H1 (cell line): ENCODE data around the gene UGT1A9. TPM values are rescaled to one million over a fixed set of nuclear protein-coding genes. Genes with fewer than 3 reads are reported as not detected.
A peak's percentile ranks its signal among the peaks of the same experiment; 100 is the strongest.

Source experiments
- CTCF ChIA-PET: fragments of 300-600 bp; sonication (Branson Sonifier 250); formaldehyde crosslinking; loops from one replicate; lab custom pipeline; 2021; ENCODE audit not compliant: partially characterized antibody; lab: Charles Lee
- POLR2A ChIA-PET: fragments of 300-600 bp; sonication (Branson Sonifier 250); formaldehyde crosslinking; loops from one replicate; lab custom pipeline; 2021; ENCODE audit warnings: inconsistent platforms; ENCODE audit not compliant: partially characterized antibody; lab: Charles Lee
- DNase-seq, 2 experiments: peaks; one replicate each; pipeline versions ENCODE4 v3.0.0 to v3.0.0-alpha.2; 2010 to 2022; ENCODE audit warnings: low spot score in 2 of 2, low read depth in 1 of 2, mixed read lengths in 1 of 2
- FAIRE-seq: peaks from 2 replicates; lab custom pipeline; 2011; peaks lifted over from hg19 to GRCh38; lab: Jason Lieb, UNC
- H2AFZ ChIP-seq: 2 replicates; pipeline ENCODE4 v1.8.1; 2012; ENCODE audit warnings: low read length, inconsistent platforms
- H2AK5ac ChIP-seq: 2 replicates; pipeline ENCODE4 v1.6.1; 2013; ENCODE audit warnings: low read depth, low read length
- H2BK120ac ChIP-seq: replicated peaks from 2 replicates; pipeline ENCODE3; 2013; ENCODE audit warnings: low read depth, low read length, inconsistent platforms
- H2BK12ac ChIP-seq: 2 replicates; pipeline ENCODE4 v1.6.1; 2013; ENCODE audit warnings: low read depth, low read length
- H2BK15ac ChIP-seq: 2 replicates; pipeline ENCODE4 v1.6.1; 2013; ENCODE audit warnings: low read length
- H2BK20ac ChIP-seq: 2 replicates; pipeline ENCODE4 v1.6.1; 2013; ENCODE audit warnings: low read length
- H2BK5ac ChIP-seq: 2 replicates; pipeline ENCODE4 v1.6.1; 2013; ENCODE audit warnings: low read depth, low read length
- H3K14ac ChIP-seq: 2 replicates; pipeline ENCODE4 v1.6.1; 2013; ENCODE audit warnings: inconsistent platforms; ENCODE audit not compliant: insufficient read length
- H3K18ac ChIP-seq: 2 replicates; pipeline ENCODE4 v1.6.1; 2013; ENCODE audit warnings: low read length; ENCODE audit errors: extremely low read depth
- H3K23ac ChIP-seq: 2 replicates; pipeline ENCODE4 v1.6.1; 2013; ENCODE audit warnings: inconsistent platforms; ENCODE audit not compliant: insufficient read length
- H3K23me2 ChIP-seq: 2 replicates; pipeline ENCODE4 v1.6.1; 2013; ENCODE audit warnings: low read depth, low read length
- H3K27ac ChIP-seq: 2 replicates; pipeline ENCODE4 v1.6.1; 2011; ENCODE audit warnings: low read depth, low read length, inconsistent platforms
- H3K27me3 ChIP-seq, 4 experiments: replicated peaks in 1 of 4; 1 replicate in 1 of 4; 2 replicates in 3 of 4; pipeline versions ENCODE4 v1.6.1 to v1.8.1; 2011 to 2013; ENCODE audit warnings: low read length in 3 of 4, mild to moderate bottlenecking in 3 of 4, inconsistent platforms in 2 of 4, mixed read lengths in 2 of 4, moderate library complexity in 1 of 4; ENCODE audit not compliant: control insufficient read depth in 3 of 4, insufficient read depth in 3 of 4; ENCODE audit errors: extremely low read depth in 1 of 4
- H3K36me3 ChIP-seq, 4 experiments: 2 replicates each; pipeline versions ENCODE4 v1.6.1 to v1.8.1; 2011 to 2013; ENCODE audit warnings: mild to moderate bottlenecking in 4 of 4, low read length in 3 of 4, moderate library complexity in 2 of 4, control low read depth in 1 of 4, inconsistent platforms in 1 of 4; ENCODE audit not compliant: insufficient read depth in 4 of 4, control insufficient read depth in 2 of 4
- H3K4ac ChIP-seq: replicated peaks from 2 replicates; pipeline ENCODE3; 2013; ENCODE audit warnings: low read length, low read depth, mixed read lengths, inconsistent platforms; ENCODE audit not compliant: insufficient read length
- H3K4me1 ChIP-seq, 4 experiments: replicated peaks in 1 of 4; 1 replicate in 1 of 4; 2 replicates in 3 of 4; pipeline versions ENCODE4 v1.6.1 to v1.8.1; 2011 to 2013; ENCODE audit warnings: low read length in 3 of 4, inconsistent platforms in 2 of 4, mixed read lengths in 1 of 4; ENCODE audit not compliant: insufficient read depth in 4 of 4, control insufficient read depth in 3 of 4
- H3K4me2 ChIP-seq, 2 experiments: 2 replicates each; pipeline versions ENCODE4 v1.6.1 to v1.8.1; 2011 to 2013; ENCODE audit warnings: low read depth in 2 of 2, low read length in 2 of 2, control low read depth in 1 of 2, inconsistent platforms in 1 of 2, mild to moderate bottlenecking in 1 of 2; ENCODE audit not compliant: insufficient read depth in 1 of 2
- H3K4me3 ChIP-seq, 4 experiments: fragments of 200-600, 300-600 bp in 1 of 4; sonication (generic), shearing (Covaris generic), sonication (Bioruptor Twin) in 1 of 4; 2 replicates each; pipeline versions ENCODE4 v1.5.1 to v1.8.1; 2011 to 2016; ENCODE audit warnings: low read length in 4 of 4, low read depth in 3 of 4, control low read depth in 2 of 4, inconsistent platforms in 2 of 4, mild to moderate bottlenecking in 2 of 4, mixed read lengths in 1 of 4, moderate library complexity in 1 of 4; ENCODE audit not compliant: insufficient read depth in 2 of 4; ENCODE audit errors: extremely low read depth in 1 of 4
- H3K56ac ChIP-seq: replicated peaks from 2 replicates; pipeline ENCODE3; 2013; ENCODE audit warnings: low read depth, mild to moderate bottlenecking, mixed read lengths, low read length, inconsistent platforms; ENCODE audit not compliant: insufficient read length
- H3K79me1 ChIP-seq: 2 replicates; pipeline ENCODE4 v1.6.1; 2013; ENCODE audit warnings: low read depth, low read length, control low read depth
- H3K79me2 ChIP-seq, 2 experiments: 2 replicates each; pipeline versions ENCODE4 v1.6.1 to v1.8.1; 2012 to 2013; ENCODE audit warnings: low read length in 2 of 2, mild to moderate bottlenecking in 2 of 2, inconsistent platforms in 1 of 2; ENCODE audit not compliant: insufficient read depth in 2 of 2, control insufficient read depth in 1 of 2
- H3K9ac ChIP-seq, 4 experiments: replicated peaks in 1 of 4; 1 replicate in 1 of 4; 2 replicates in 3 of 4; pipeline versions ENCODE4 v1.6.1 to v1.8.1; 2011 to 2013; ENCODE audit warnings: low read depth in 3 of 4, low read length in 3 of 4, control low read depth in 2 of 4, mild to moderate bottlenecking in 2 of 4, moderate library complexity in 2 of 4, inconsistent platforms in 1 of 4; ENCODE audit errors: extremely low read depth in 1 of 4
- H3K9me3 ChIP-seq, 2 experiments: 2 replicates each; pipeline versions ENCODE4 v1.6.1 to v1.8.1; 2012 to 2013; ENCODE audit warnings: mild to moderate bottlenecking in 2 of 2, moderate library complexity in 2 of 2, control low read depth in 1 of 2, inconsistent platforms in 1 of 2, low read depth in 1 of 2, low read length in 1 of 2, mixed read lengths in 1 of 2; ENCODE audit not compliant: insufficient read depth in 2 of 2
- H4K20me1 ChIP-seq, 2 experiments: replicated peaks in 1 of 2; 2 replicates each; pipeline versions ENCODE3 to v1.8.1; 2011 to 2013; ENCODE audit warnings: inconsistent platforms in 2 of 2, low read length in 2 of 2, mild to moderate bottlenecking in 1 of 2; ENCODE audit not compliant: insufficient read depth in 2 of 2, control insufficient read depth in 1 of 2
- H4K5ac ChIP-seq: 2 replicates; pipeline ENCODE4 v1.6.1; 2013; ENCODE audit warnings: low read length, low read depth, mixed read lengths, inconsistent platforms; ENCODE audit not compliant: insufficient read length
- H4K8ac ChIP-seq: 2 replicates; pipeline ENCODE4 v1.8.0; 2013; ENCODE audit warnings: mild to moderate bottlenecking, moderate library complexity, low read length, inconsistent platforms; ENCODE audit not compliant: insufficient read depth; ENCODE audit errors: extremely low read depth
- H4K91ac ChIP-seq: replicated peaks from 2 replicates; pipeline ENCODE3; 2013; ENCODE audit warnings: low read length, mixed read lengths, inconsistent platforms; ENCODE audit not compliant: insufficient read length
- BACH1 ChIP-seq: IDR thresholded peaks from 2 replicates; pipeline ENCODE4 v1.6.1; 2012; ENCODE audit warnings: low read length, improper control_type of control experiment
- CBX8 ChIP-seq: fragments of 300-800, 300-1000 bp; sonication (generic); IDR thresholded peaks from 2 replicates; pipeline ENCODE4 v1.7.1; 2016; ENCODE audit warnings: low read depth, low read length, borderline replicate concordance
- EGR1 ChIP-seq: IDR thresholded peaks from 2 replicates; pipeline ENCODE4 v1.6.1; 2011; ENCODE audit warnings: low read depth, low read length, borderline replicate concordance
- JUN ChIP-seq: IDR thresholded peaks from 2 replicates; pipeline ENCODE4 v1.6.1; 2011; ENCODE audit warnings: low read depth, mild to moderate bottlenecking, improper control_type of control experiment, low read length
- MAFK ChIP-seq: IDR thresholded peaks from 2 replicates; pipeline ENCODE4 v1.6.1; 2012; ENCODE audit warnings: low read depth, mild to moderate bottlenecking, improper control_type of control experiment, low read length
- PHF8 ChIP-seq: fragments of 200-600 bp; sonication (generic); conservative IDR thresholded peaks from 2 replicates; pipeline ENCODE4 v1.7.1; 2012; ENCODE audit warnings: low read depth, mild to moderate bottlenecking, inconsistent platforms, low read length, moderate library complexity
- POLR2AphosphoS5 ChIP-seq: IDR thresholded peaks from 2 replicates; pipeline ENCODE4 v1.6.1; 2011; ENCODE audit warnings: low read depth, low read length
- RFX5 ChIP-seq: IDR thresholded peaks from 2 replicates; pipeline ENCODE4 v1.6.1; 2011; ENCODE audit warnings: low read depth, low read length, improper control_type of control experiment, borderline replicate concordance
- SIRT6 ChIP-seq: IDR thresholded peaks from one replicate; pipeline ENCODE4 v1.7.1; 2012; ENCODE audit warnings: low read length, inconsistent platforms
- SRF ChIP-seq: IDR thresholded peaks from 2 replicates; pipeline ENCODE4 v1.6.1; 2011; ENCODE audit warnings: mild to moderate bottlenecking, low read depth, low read length, moderate library complexity
- TAF7 ChIP-seq: optimal IDR thresholded peaks from 2 replicates; pipeline ENCODE3; 2011; ENCODE audit warnings: low read depth, mild to moderate bottlenecking, inconsistent platforms, low read length, moderate library complexity, borderline replicate concordance
- TCF12 ChIP-seq: IDR thresholded peaks from 2 replicates; pipeline ENCODE4 v1.6.1; 2011; ENCODE audit warnings: low read depth, mild to moderate bottlenecking, low read length
- WGBS, 2 experiments: shearing (Covaris generic) in 1 of 2; methylation state at CpG; one replicate each; pipeline versions ENCODE4 v1.1.6 to v1.1.7; 2013 to 2015; ENCODE audit warnings: low lambda C conversion rate in 2 of 2, mixed read lengths in 2 of 2, inconsistent platforms in 1 of 2, low coverage in 1 of 2, missing lambda C conversion rate in 1 of 2; ENCODE audit not compliant: insufficient replicate concordance in 2 of 2, insufficient coverage in 1 of 2, insufficient read length in 1 of 2; ENCODE audit errors: extremely low coverage in 1 of 2, missing lambda C conversion rate in 1 of 2; 5-methylcytosine and 5-hydroxymethylcytosine counted together
- polyA plus RNA-seq, 7 experiments: library from polyadenylated mRNA; depleted of rRNA in 3 of 7; stranded (reverse) in 5 of 7; unstranded in 2 of 7; fragments of >200 nt in 5 of 7; fragments of 200-250 nt in 2 of 7; gene quantifications; 1 replicate in 5 of 7; 2 replicates in 1 of 7; 4 replicates in 1 of 7; pipeline versions ENCODE4 v1.2.1 to v1.2.3, GENCODE V29; 2011 to 2013; ENCODE audit warnings: missing spikeins in 2 of 7, mixed read lengths in 2 of 7
- total RNA-seq: library from RNA; stranded (reverse); fragmentation: NEBNext Ultra II Directional; extraction: Animal tissue kit (Norgen Biotek cat#: 25700); gene quantifications from 2 replicates; pipeline ENCODE4 v1.2.1, GENCODE V29; 2021

Gene UGT1A9
- total and polyA plus RNA-seq, 2 of the 8 experiments (the other 6 are each of a cell fraction or from before 2014, with no cell fraction given): not detected

DNA sequence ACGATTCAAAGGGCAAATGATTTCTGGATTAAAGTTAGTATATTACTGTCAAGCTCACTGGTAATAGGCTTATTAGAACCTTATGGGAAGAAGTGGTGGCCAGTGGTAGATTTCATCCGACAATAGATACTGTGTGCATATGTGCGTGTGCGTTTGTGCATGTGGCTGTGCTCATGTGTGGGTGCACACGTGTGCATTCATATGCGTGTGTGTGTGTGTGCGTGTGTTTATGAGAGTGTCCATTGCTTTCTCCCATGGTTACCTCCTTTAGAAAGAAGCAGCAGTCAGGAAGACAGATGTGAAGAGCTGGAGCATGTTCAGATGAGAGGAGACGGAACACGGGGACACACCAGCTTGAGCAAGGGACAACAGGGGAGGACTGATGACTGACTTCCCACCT lies 97.6 kb downstream of the UGT1A9 start:
- Histone ChIP-seq H2BK15ac (no peak overlapping the region), H2BK120ac (no peak overlapping the region), H3K27ac (no peak overlapping the region), H3K4me2 (no peak overlapping the region), H3K4me1 (no peaks in the 10 kb centered on the region; a peak in 1 of 7 replicates), H3K56ac (no peak overlapping the region), H4K5ac (no peak overlapping the region), H2BK12ac (no peak overlapping the region), H3K23ac (no peak overlapping the region), H3K4ac (no peak overlapping the region), H3K36me3 (no peaks in the 10 kb centered on the region), H3K9ac (no peak overlapping the region), H3K27me3 (no peaks in the 10 kb centered on the region), H4K8ac (no peak overlapping the region), H3K79me1 (no peaks in the 10 kb centered on the region), H3K79me2 (no peaks in the 10 kb centered on the region), H2AFZ (no peak overlapping the region), H3K18ac (no peak overlapping the region), H3K14ac (no peak overlapping the region), H3K9me3 (peaks cover 3 to 4% of the 10 kb centered on the region in 2 experiments; a peak in 1 of 4 replicates), H4K20me1 (no peaks in the 10 kb centered on the region), H2AK5ac (no peak overlapping the region), H2BK20ac (0 out of 2 replicates have a peak overlapping the region, but pooled peaks have one; percentile 56), H3K23me2 (peaks cover 2% of the 10 kb centered on the region; the same call in 1 of the 2 replicates), H3K4me3 (no peak overlapping the region), H2BK5ac (peak overlapping the region; percentile 63; the same call in 1 of the 2 replicates), H4K91ac (peak overlapping the region; percentile 17)
- ChIA-PET CTCF (interaction anchor here (0.6 to 1.1 kb wide), 2 partner anchors 27 to 29 kb away, joined by 3 to 5 read pairs; no protein-coding TSS in a partner anchor), POLR2A (no interaction called here)
- DNase-seq (no peak), FAIRE-seq (no peak)
- WGBS, 2 experiments: 94% methylated on average over 9 of the region's 9 CpGs; no CpG with 5 or more reads in 1 of the 2 experiments
- TF ChIP-seq CBX8: no peak
- TF ChIP-seq PHF8: no peak
- TF ChIP-seq POLR2AphosphoS5: no peak
- TF ChIP-seq TAF7: no peak
- TF ChIP-seq JUN: no peak
- TF ChIP-seq MAFK: no peak
- TF ChIP-seq BACH1: no peak
- no peak for TF ChIP-seq SRF
- no peak for TF ChIP-seq TCF12
- no peak for TF ChIP-seq EGR1
- no peak for TF ChIP-seq SIRT6
- TF ChIP-seq RFX5: no peak
